Measurements from ENCODE around the gene MPC1.

DNA sequence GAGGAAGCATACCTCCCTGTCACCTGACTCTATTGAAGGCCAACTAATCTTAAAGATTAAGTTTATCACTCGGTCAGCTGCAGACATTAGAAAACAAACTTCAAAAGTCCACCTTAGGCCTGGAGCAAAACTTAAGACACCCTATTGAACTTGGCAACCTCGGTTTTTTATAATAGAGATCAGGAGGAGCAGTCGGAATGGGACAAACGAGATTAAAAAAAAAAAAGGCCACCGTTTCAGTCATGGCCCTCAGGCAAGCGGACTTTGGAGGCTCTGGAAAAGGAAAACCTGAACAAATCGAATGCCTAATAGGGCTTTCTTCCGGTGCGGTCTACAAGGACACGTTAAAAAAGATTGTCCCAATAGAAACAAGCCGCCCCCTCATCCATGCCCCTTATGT, 67.3 kb downstream of the MPC1 start:
- TF ChIP-seq, protein P1, sequence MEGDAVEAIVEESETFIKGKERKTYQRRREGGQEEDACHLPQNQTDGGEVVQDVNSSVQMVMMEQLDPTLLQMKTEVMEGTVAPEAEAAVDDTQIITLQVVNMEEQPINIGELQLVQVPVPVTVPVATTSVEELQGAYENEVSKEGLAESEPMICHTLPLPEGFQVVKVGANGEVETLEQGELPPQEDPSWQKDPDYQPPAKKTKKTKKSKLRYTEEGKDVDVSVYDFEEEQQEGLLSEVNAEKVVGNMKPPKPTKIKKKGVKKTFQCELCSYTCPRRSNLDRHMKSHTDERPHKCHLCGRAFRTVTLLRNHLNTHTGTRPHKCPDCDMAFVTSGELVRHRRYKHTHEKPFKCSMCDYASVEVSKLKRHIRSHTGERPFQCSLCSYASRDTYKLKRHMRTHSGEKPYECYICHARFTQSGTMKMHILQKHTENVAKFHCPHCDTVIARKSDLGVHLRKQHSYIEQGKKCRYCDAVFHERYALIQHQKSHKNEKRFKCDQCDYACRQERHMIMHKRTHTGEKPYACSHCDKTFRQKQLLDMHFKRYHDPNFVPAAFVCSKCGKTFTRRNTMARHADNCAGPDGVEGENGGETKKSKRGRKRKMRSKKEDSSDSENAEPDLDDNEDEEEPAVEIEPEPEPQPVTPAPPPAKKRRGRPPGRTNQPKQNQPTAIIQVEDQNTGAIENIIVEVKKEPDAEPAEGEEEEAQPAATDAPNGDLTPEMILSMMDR (IDR thresholded peaks at IDR 0.05; ENCODE audit: extremely low read depth in 1 of 2, insufficient read depth in 1 of 2, low read depth in 1 of 2, low read length in 2 of 2) = no peak
- no peak for TF ChIP-seq MYC (IDR thresholded peaks at IDR 0.05; ENCODE audit: low read depth, low read length)
- TF ChIP-seq EZH2 (IDR thresholded peaks at IDR 0.05; ENCODE audit: borderline replicate concordance, low read depth, low read length, severe bottlenecking) = no peak
- no peak for TF ChIP-seq GATA2 (IDR thresholded peaks at IDR 0.05; ENCODE audit: insufficient read depth, insufficient read length, low read depth, low read length)
- TF ChIP-seq, protein P2, sequence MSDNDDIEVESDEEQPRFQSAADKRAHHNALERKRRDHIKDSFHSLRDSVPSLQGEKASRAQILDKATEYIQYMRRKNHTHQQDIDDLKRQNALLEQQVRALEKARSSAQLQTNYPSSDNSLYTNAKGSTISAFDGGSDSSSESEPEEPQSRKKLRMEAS (IDR thresholded peaks at IDR 0.05; ENCODE audit: insufficient read depth, insufficient read length) = no peak
- no peak for TF ChIP-seq POLR2A (IDR thresholded peaks at IDR 0.05; ENCODE audit: low read depth, low read length)
